HG02588 (cell line): ENCODE measurements around the gene ZNG1F.
"Not testable (repeated sequence)": the region's sequence is repeated elsewhere in the genome, so short reads cannot be mapped to it uniquely, and the experiment has no call there.

Experiments used
- ATAC-seq: cut with Tn5 transposase; IDR thresholded peaks from one replicate; pipeline ENCODE4 v1.9.1; 2021; ENCODE audit warnings: mild to moderate bottlenecking, moderate library complexity; ENCODE audit not compliant: unreplicated experiment

ZNG1F gene

GRCh38 chr9:41189217-41189616, at the start of gene ZNG1F:
ZNG1F (minus strand) TSS chr9:41189317; CDS start chr9:41189258, 59 bp downstream.
- ATAC-seq, result not testable (repeated sequence)

- not testable (repeated sequence) for ATAC-seq
These were observed 48.1 kb upstream of the ZNG1F start for GRCh38 chr9:41237110-41237749.

- not testable (repeated sequence) for ATAC-seq
These were observed 47.5 kb upstream of the ZNG1F start for GRCh38 chr9:41236486-41237109.

GRCh38 chr9:41234811-41235805, 46.0 kb upstream of the ZNG1F start:
- ATAC-seq, result peak; percentile 100

GRCh38 chr9:41234221-41234620, 45.1 kb upstream of the ZNG1F start:
- ATAC-seq, result peak; percentile 4

GRCh38 chr9:41232326-41232725, 43.2 kb upstream of the ZNG1F start:
- ATAC-seq, result not testable (repeated sequence)

GRCh38 chr9:41230418-41230817, 41.3 kb upstream of the ZNG1F start:
- not testable (repeated sequence) for ATAC-seq

- no peak for ATAC-seq
These were observed 40.6 kb upstream of the ZNG1F start for GRCh38 chr9:41229408-41230401.

GRCh38 chr9:41219831-41220230, 30.7 kb upstream of the ZNG1F start:
- not testable (repeated sequence) for ATAC-seq

GRCh38 chr9:41188439-41188838, 678 bp downstream of the ZNG1F start:
- not testable (repeated sequence) for ATAC-seq

GRCh38 chr9:41174994-41175393, 14.1 kb downstream of the ZNG1F start:
- ATAC-seq, result not testable (repeated sequence)

GRCh38 chr9:41150116-41150515, 39.0 kb downstream of the ZNG1F start:
- ATAC-seq, result not testable (repeated sequence)

- not testable (repeated sequence) for ATAC-seq
These were observed 47.2 kb downstream of the ZNG1F start for GRCh38 chr9:41141878-41142277.

GRCh38 chr9:41128581-41128980, 60.5 kb downstream of the ZNG1F start, which contains the start of gene FOXD4L6:
FOXD4L6 (minus strand) TSS chr9:41128681; CDS start chr9:41128383, 298 bp downstream.
- not testable (repeated sequence) for ATAC-seq

- not testable (repeated sequence) for ATAC-seq
These were observed 62.2 kb downstream of the ZNG1F start for GRCh38 chr9:41126746-41127446.

- ATAC-seq, result not testable (repeated sequence)
These were observed 63.2 kb downstream of the ZNG1F start for GRCh38 chr9:41125936-41126335.

GRCh38 chr9:41125109-41125658, 63.9 kb downstream of the ZNG1F start:
- not testable (repeated sequence) for ATAC-seq

- ATAC-seq, result not testable (repeated sequence)
These were observed 64.6 kb downstream of the ZNG1F start for GRCh38 chr9:41124250-41125108.
